Measurements from ENCODE around the gene MID2. TPM values are rescaled to one million over a fixed set of nuclear protein-coding genes. Genes with fewer than 3 reads are reported as not detected.
A peak's percentile ranks its signal among the peaks of the same experiment; 100 is the strongest.

Gene MID2
- total and polyA plus RNA-seq, 12 donors: 3.5 to 55.4 (median 33.3) TPM

DNA sequence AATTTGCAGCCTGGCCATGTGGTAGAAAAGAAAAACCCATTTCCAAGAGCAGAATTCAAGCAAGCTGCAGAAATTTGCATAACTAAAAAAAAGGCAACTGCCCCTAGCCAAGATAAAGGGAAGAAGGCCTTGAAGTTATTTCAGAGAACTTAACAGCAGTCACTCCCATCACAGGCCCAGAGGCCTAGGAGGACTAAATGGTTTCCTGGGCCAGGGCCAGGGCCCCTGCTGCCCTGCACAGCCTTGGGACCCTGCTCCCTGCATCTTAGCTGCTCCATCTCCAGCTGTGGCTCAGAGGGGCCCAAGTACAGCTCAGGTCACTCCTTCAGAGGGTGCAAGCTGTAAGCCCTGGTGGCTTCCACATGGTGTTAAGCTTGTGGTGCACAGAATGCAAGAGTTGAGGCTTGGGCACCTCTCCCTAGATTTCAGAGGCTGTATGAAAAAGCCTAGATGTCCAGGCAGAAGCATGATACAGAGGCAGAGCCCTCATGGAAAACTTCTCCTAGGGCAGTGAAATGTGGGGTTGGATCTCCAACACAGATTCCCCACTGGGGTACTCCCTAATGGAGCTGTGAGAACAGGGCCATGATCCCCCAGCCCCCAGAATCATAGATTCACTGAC, 6.7 kb upstream of the MID2 start:
- H3K36me3 ChIP-seq (replicated peaks in 1 of 2): no peaks in the 10 kb centered on the region
- H3K9me3 ChIP-seq (replicated peaks in 1 of 3): peaks cover 0 to 9% (median 0%) of the 10 kb centered on the region in 3 donors
- H3K27ac ChIP-seq: no peak overlapping the region
- TF ChIP-seq, protein P1, sequence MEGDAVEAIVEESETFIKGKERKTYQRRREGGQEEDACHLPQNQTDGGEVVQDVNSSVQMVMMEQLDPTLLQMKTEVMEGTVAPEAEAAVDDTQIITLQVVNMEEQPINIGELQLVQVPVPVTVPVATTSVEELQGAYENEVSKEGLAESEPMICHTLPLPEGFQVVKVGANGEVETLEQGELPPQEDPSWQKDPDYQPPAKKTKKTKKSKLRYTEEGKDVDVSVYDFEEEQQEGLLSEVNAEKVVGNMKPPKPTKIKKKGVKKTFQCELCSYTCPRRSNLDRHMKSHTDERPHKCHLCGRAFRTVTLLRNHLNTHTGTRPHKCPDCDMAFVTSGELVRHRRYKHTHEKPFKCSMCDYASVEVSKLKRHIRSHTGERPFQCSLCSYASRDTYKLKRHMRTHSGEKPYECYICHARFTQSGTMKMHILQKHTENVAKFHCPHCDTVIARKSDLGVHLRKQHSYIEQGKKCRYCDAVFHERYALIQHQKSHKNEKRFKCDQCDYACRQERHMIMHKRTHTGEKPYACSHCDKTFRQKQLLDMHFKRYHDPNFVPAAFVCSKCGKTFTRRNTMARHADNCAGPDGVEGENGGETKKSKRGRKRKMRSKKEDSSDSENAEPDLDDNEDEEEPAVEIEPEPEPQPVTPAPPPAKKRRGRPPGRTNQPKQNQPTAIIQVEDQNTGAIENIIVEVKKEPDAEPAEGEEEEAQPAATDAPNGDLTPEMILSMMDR (IDR thresholded peaks at IDR 0.05): no peak
- no peak for TF ChIP-seq POLR2A (IDR thresholded peaks at IDR 0.05)
- no peaks in the 10 kb centered on the region for H3K27me3 ChIP-seq
- DNase-seq: no peak
- no peak overlapping the region for H3K4me3 ChIP-seq
- H3K4me1 ChIP-seq (replicated peaks in 1 of 2): no peaks in the 10 kb centered on the region
- intact Hi-C loops (cut with DNase I): no loop called here

GRCh38 chrX:107823042-107823441, 2.6 kb upstream of the MID2 start:
- H3K4me3 ChIP-seq: no peak overlapping the region
- no peak overlapping the region for H3K27ac ChIP-seq
- H3K4me1 ChIP-seq (replicated peaks in 1 of 2): no peaks in the 10 kb centered on the region
- peaks cover 0 to 9% (median 0%) of the 10 kb centered on the region in 3 donors for H3K9me3 ChIP-seq (replicated peaks in 1 of 3)
- TF ChIP-seq, protein P1 (IDR thresholded peaks at IDR 0.05): no peak
- TF ChIP-seq POLR2A (IDR thresholded peaks at IDR 0.05): no peak
- 79 to 93% (median 84%) methylated on average over 2 of the region's 2 CpGs for WGBS, 4 donors
- no peaks in the 10 kb centered on the region for H3K36me3 ChIP-seq (replicated peaks in 1 of 2)
- no peak for DNase-seq
- H3K27me3 ChIP-seq: no peaks in the 10 kb centered on the region
- intact Hi-C loops (cut with DNase I): no loop called here

DNA sequence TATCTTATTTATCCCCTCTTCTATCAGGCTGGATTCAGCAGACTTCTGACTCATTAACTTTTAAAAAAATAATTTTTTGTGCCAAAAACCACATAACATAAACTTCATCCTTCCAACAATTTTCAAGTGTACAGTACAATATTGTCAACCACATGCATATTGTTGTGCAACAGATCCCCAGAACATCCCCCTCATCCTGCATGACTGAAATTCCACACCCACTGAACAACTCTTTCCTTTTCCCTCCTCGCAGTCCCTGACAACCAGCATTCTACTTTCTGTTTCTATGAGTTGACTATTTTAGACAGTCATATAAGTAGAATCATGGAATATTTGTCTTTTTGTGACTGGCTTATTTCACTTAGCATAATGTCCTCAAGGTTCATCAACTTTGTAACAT, 2.2 kb upstream of the MID2 start:
- Histone ChIP-seq H3K4me1 (replicated peaks in 1 of 2) (no peaks in the 10 kb centered on the region), H3K27me3 (no peaks in the 10 kb centered on the region), H3K36me3 (replicated peaks in 1 of 2) (no peaks in the 10 kb centered on the region), H3K4me3 (no peak overlapping the region), H3K9me3 (replicated peaks in 1 of 3) (peaks cover 0 to 9% (median 0%) of the 10 kb centered on the region in 3 donors), H3K27ac (no peak overlapping the region)
- intact Hi-C loops (cut with DNase I): no loop called here
- no peak for TF ChIP-seq POLR2A (IDR thresholded peaks at IDR 0.05)
- TF ChIP-seq, protein P1 (IDR thresholded peaks at IDR 0.05): no peak
- no peak for DNase-seq
- WGBS, 4 donors: 34 to 50% (median 43%) methylated on average over 1 of the region's 1 CpG

DNA sequence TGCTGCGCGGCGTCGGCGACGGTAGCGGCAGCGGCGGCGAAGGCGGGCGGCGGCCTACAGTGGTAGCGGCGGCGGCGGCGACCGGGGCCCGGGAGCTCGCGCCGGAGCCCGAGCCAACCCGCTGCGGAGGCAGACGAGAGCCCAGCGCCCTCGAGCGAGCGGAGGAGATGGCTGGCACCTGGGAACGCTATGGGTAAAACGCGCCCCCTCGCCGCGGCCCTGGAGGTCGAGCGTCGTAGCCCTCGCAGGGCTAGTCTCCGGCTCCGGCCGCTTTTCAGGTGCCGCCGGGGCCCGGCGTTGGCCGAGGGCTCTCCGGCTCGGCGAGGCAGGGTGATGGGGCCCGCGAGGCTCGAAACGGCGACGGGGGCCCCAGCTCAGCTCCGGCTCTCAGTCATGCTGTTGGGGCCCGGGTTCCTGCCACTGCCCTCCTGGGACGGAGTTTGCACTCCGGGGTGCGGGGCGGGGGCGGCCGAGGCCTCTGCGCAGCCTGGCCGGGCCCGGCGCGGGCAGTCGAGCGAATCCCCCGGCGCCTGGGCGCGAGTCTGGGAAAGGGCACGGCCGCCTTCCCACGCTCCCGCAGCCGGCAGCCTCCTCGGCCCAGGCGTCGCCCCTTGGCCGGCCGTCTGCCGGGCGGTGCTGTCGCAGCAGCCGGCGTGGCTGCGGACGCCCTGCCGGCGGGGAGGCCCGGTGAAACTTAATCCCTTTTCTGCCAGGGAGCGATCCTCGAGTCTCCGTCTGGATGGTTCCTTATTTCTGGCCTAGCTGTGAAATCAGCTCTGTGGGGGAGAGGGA, 768 bp downstream of the MID2 start:
- Histone ChIP-seq H3K27ac (peak overlapping the region; percentile 46 to 96 (median 89)), H3K27me3 (peaks cover 3% of the 10 kb centered on the region), H3K9me3 (replicated peaks in 1 of 3) (no peaks in the 10 kb centered on the region), H3K4me1 (replicated peaks in 1 of 2) (peaks cover 0 to 7% of the 10 kb centered on the region in 2 donors), H3K36me3 (replicated peaks in 1 of 2) (no peaks in the 10 kb centered on the region), H3K4me3 (peak overlapping the region in 2 of 4 donors; percentile 47 to 69)
- WGBS, 4 donors: 0 to 45% (median 29%) methylated on average over 21 to 98 of the region's 100 CpGs; no CpG with 5 or more reads in 1 of the 4 donors
- TF ChIP-seq, protein P1 (IDR thresholded peaks at IDR 0.05): peak in 1 of 6 experiments; percentile 3
- peak in 1 of 2 donors; percentile 51 for TF ChIP-seq POLR2A (IDR thresholded peaks at IDR 0.05)
- intact Hi-C loops (cut with DNase I): no loop called here
- DNase-seq: peak; percentile 27 to 53 (median 34)

All from adrenal gland (tissue), 12 donors.